Ishikawa (cell line): ENCODE data around the gene PCGF2.

Source experiments
- EGR1 ChIP-seq: IDR thresholded peaks from 2 replicates; pipeline ENCODE4 v1.6.1; 2012
- EP300 ChIP-seq: IDR thresholded peaks from 2 replicates; pipeline ENCODE4 v1.6.1; 2012; ENCODE audit warnings: borderline replicate concordance
- MAX ChIP-seq: IDR thresholded peaks from 2 replicates; pipeline ENCODE4 v1.6.1; 2012
- NFIC ChIP-seq: IDR thresholded peaks from 2 replicates; pipeline ENCODE4 v1.6.1; 2012
- RAD21 ChIP-seq: IDR thresholded peaks from 2 replicates; pipeline ENCODE4 v1.6.1; 2012; ENCODE audit warnings: low read depth
- TAF1 ChIP-seq: IDR thresholded peaks from 2 replicates; pipeline ENCODE4 v1.6.1; 2012; ENCODE audit warnings: low read depth, mild to moderate bottlenecking
- YY1 ChIP-seq: IDR thresholded peaks from 2 replicates; pipeline ENCODE4 v1.6.1; 2012; ENCODE audit warnings: low read depth

GRCh38 chr17:38707678-38708351, 40.3 kb downstream of the PCGF2 start:
- TF ChIP-seq YY1, result no peak
- peak; percentile 82 for TF ChIP-seq MAX
- TF ChIP-seq EP300, result peak; percentile 62; the same call in 1 of the 2 replicates
- no peak for TF ChIP-seq NFIC
- TF ChIP-seq EGR1, result no peak
- TF ChIP-seq TAF1, result no peak
- no peak for TF ChIP-seq RAD21
